Iris pigment epithelial cell (primary cell): Measurements from ENCODE around the gene UBE2L3.
A peak's percentile ranks its signal among the peaks of the same experiment; 100 is the strongest.
"Not testable (repeated sequence)": the region's sequence is repeated elsewhere in the genome, so short reads cannot be mapped to it uniquely, and the experiment has no call there.

Experiments
- DNase-seq: peaks from one replicate; pipeline ENCODE4 v3.0.0-alpha.2; 2011; ENCODE audit warnings: low read depth

UBE2L3 gene

GRCh38 chr22:21602579-21602978 lies 35.1 kb downstream of the UBE2L3 start:
- DNase-seq, result no peak

- no peak for DNase-seq
These were observed 36.5 kb downstream of the UBE2L3 start for GRCh38 chr22:21603973-21604372.

GRCh38 chr22:21605887-21606564 lies 38.5 kb downstream of the UBE2L3 start:
- DNase-seq, result no peak

GRCh38 chr22:21606775-21607174 lies 39.3 kb downstream of the UBE2L3 start:
- no peak for DNase-seq

GRCh38 chr22:21609556-21610157 lies 42.1 kb downstream of the UBE2L3 start:
- not testable (repeated sequence) for DNase-seq

GRCh38 chr22:21611210-21611977 lies 43.9 kb downstream of the UBE2L3 start:
- DNase-seq, result no peak

- DNase-seq, result no peak
These were observed 45.3 kb downstream of the UBE2L3 start for GRCh38 chr22:21612858-21613257.

- no peak for DNase-seq
These were observed 46.2 kb downstream of the UBE2L3 start for GRCh38 chr22:21613553-21614233.

GRCh38 chr22:21615731-21616130 lies 48.2 kb downstream of the UBE2L3 start:
- no peak for DNase-seq

- DNase-seq, result not testable (repeated sequence)
These were observed 49.8 kb downstream of the UBE2L3 start for GRCh38 chr22:21617337-21617736.

- no peak for DNase-seq
These were observed 53.5 kb downstream of the UBE2L3 start for GRCh38 chr22:21621025-21621424.

- no peak for DNase-seq
These were observed 54.8 kb downstream of the UBE2L3 start for GRCh38 chr22:21622011-21622918.

- no peak for DNase-seq
These were observed 55.6 kb downstream of the UBE2L3 start for GRCh38 chr22:21622919-21623647.

- no peak for DNase-seq
These were observed 56.1 kb downstream of the UBE2L3 start for GRCh38 chr22:21623648-21623970.

- peak; percentile 28 for DNase-seq
These were observed 56.8 kb downstream of the UBE2L3 start for GRCh38 chr22:21624120-21624879.

GRCh38 chr22:21624880-21625791 lies 57.6 kb downstream of the UBE2L3 start:
- no peak for DNase-seq

- no peak for DNase-seq
These were observed 58.7 kb downstream of the UBE2L3 start for GRCh38 chr22:21626073-21626734.

GRCh38 chr22:21626735-21627469 lies 59.4 kb downstream of the UBE2L3 start:
- DNase-seq, result no peak
